HCT116 (cell line): ENCODE data around the gene ALOX12B.

Experiments used
- CTCF ChIP-seq, 3 experiments: fragments of 200-600 bp in 1 of 3; sonication (generic) in 1 of 3; IDR thresholded peaks in 2 of 3; conservative IDR thresholded peaks in 1 of 3; 2 replicates each; pipeline ENCODE4 v1.5.1; 2012 to 2017; ENCODE audit warnings: low read depth in 2 of 3, low read length in 2 of 3, antibody characterized with exemption in 1 of 3, borderline replicate concordance in 1 of 3, control low read depth in 1 of 3, mild to moderate bottlenecking in 1 of 3, mixed read lengths in 1 of 3, mixed run types in 1 of 3, moderate library complexity in 1 of 3; ENCODE audit not compliant: insufficient read depth in 1 of 3
- EZH2 ChIP-seq: fragments of 200-600 bp; sonication (generic); IDR thresholded peaks from 2 replicates; pipeline ENCODE4 v1.6.1; 2017; ENCODE audit warnings: antibody characterized with exemption, mixed run types
- POLR2AphosphoS5 ChIP-seq: IDR thresholded peaks from 2 replicates; pipeline ENCODE4 v1.6.1; 2011; ENCODE audit warnings: mild to moderate bottlenecking, low read depth, low read length, moderate library complexity
- RAD21 ChIP-seq: IDR thresholded peaks from 2 replicates; pipeline ENCODE4 v1.6.1; 2012; ENCODE audit warnings: low read depth, mild to moderate bottlenecking
- REST ChIP-seq: IDR thresholded peaks from 2 replicates; pipeline ENCODE4 v1.6.1; 2012; ENCODE audit warnings: low read depth

- TF ChIP-seq RAD21: no peak
- TF ChIP-seq EZH2: no peak
- no peak for TF ChIP-seq CTCF (IDR thresholded peaks at IDR 0.05 in 2 of 3, conservative IDR thresholded peaks at IDR 0.05 in 1 of 3; ENCODE audit: borderline replicate concordance in 1 of 3, insufficient read depth in 1 of 3, low read depth in 2 of 3, low read length in 2 of 3)
- TF ChIP-seq POLR2AphosphoS5: no peak
- TF ChIP-seq REST: no peak
These were observed 13.0 kb downstream of the ALOX12B start for GRCh38 chr17:8074554-8074953.
